ENCODE measurements around the gene ADAMTSL2.

- TF ChIP-seq ZBTB26 (CRISPR knock-in tag; IDR thresholded peaks at IDR 0.05; ENCODE audit: borderline replicate concordance) = no peak
- no peak for TF ChIP-seq POLR2AphosphoS5 (IDR thresholded peaks at IDR 0.05; ENCODE audit: low read depth, low read length)
- TF ChIP-seq CERS6 (CRISPR knock-in tag; IDR thresholded peaks at IDR 0.05) = no peak
- no peak for TF ChIP-seq ZNF788 (CRISPR knock-in tag; IDR thresholded peaks at IDR 0.05; ENCODE audit: borderline replicate concordance)
- no peak for TF ChIP-seq CTCF (CRISPR knock-in tag; IDR thresholded peaks at IDR 0.05)
- no peak for TF ChIP-seq GMEB2 (CRISPR knock-in tag; IDR thresholded peaks at IDR 0.05; ENCODE audit: low read depth)
- TF ChIP-seq PAF1 (CRISPR knock-in tag; IDR thresholded peaks at IDR 0.05) = no peak
- TF ChIP-seq ELK4 (CRISPR knock-in tag; IDR thresholded peaks at IDR 0.05; ENCODE audit: borderline replicate concordance) = no peak
- no peak for TF ChIP-seq ZNF839 (CRISPR knock-in tag; IDR thresholded peaks at IDR 0.05; ENCODE audit: borderline replicate concordance)
- no peak for TF ChIP-seq CHCHD3 (CRISPR knock-in tag; IDR thresholded peaks at IDR 0.05)
- TF ChIP-seq GFI1 (CRISPR knock-in tag; IDR thresholded peaks at IDR 0.05; ENCODE audit: borderline replicate concordance) = no peak
- TF ChIP-seq FOXM1 (CRISPR knock-in tag; IDR thresholded peaks at IDR 0.05) = no peak
- TF ChIP-seq THAP8 (CRISPR knock-in tag; IDR thresholded peaks at IDR 0.05; ENCODE audit: borderline replicate concordance) = no peak
- TF ChIP-seq HNRNPUL1 (IDR thresholded peaks at IDR 0.05; ENCODE audit: low read depth, low read length) = no peak
These were observed 16.8 kb upstream of the ADAMTSL2 start for GRCh38 chr9:133517711-133518110.
